ENCODE measurements around the gene EIF1. TPM values are rescaled to one million over a fixed set of nuclear protein-coding genes. Genes with fewer than 3 reads are reported as not detected.
"Not testable (repeated sequence)": the region's sequence is repeated elsewhere in the genome, so short reads cannot be mapped to it uniquely, and the experiment has no call there.

The EIF1 gene
- total RNA-seq, 1 experiment from 2014 or later: 775 TPM

- H3K4me1 ChIP-seq (replicated peaks; ENCODE audit: insufficient read depth): peaks cover 26% of the 10 kb centered on the region
- H3K27ac ChIP-seq: no peak overlapping the region
- H3K4me3 ChIP-seq: peak overlapping the region; percentile 49; the same call in 1 of the 2 replicates
- no TSS peak for BruUV-seq (replicated peaks)
- no peaks in the 10 kb centered on the region for H4K20me1 ChIP-seq (ENCODE audit: insufficient read depth)
- TF ChIP-seq CTCF (conservative IDR thresholded peaks at IDR 0.05) (peak; percentile 95), EZH2 (IDR thresholded peaks at IDR 0.05; ENCODE audit: low read depth) (no peak)
- peak overlapping the region; percentile 100 for H3K4me2 ChIP-seq
- ChIA-PET CTCF (interaction anchor here (0.7 to 1.5 kb wide), 7 partner anchors 12 to 1554 kb away, joined by 3 to 4 read pairs (median 3); no protein-coding TSS in a partner anchor), POLR2A (ENCODE audit: unreplicated experiment) (interaction anchor here (0.6 kb wide), 1 partner anchor 18 kb away, joined by 3 read pairs; no protein-coding TSS in a partner anchor)
- H3K27me3 ChIP-seq (ENCODE audit: insufficient read depth, low read depth): no peaks in the 10 kb centered on the region
- H3K36me3 ChIP-seq (ENCODE audit: low read depth): no peaks in the 10 kb centered on the region
- no peaks in the 10 kb centered on the region for H3K9me3 ChIP-seq (ENCODE audit: insufficient read depth, low read depth)
- intact Hi-C loops (cut with micrococcal nuclease; ENCODE audit: unreplicated experiment): loop anchor here (2.0 to 10.0 kb wide), 5 partner anchors 249 to 1312 kb away; no protein-coding TSS in a partner anchor
- peaks cover 4% of the 10 kb centered on the region; the same call in 1 of the 2 replicates for H3F3A ChIP-seq (ENCODE audit: insufficient read depth, low read depth)
- peak overlapping the region; percentile 37; the same call in 1 of the 2 replicates for H2AFZ ChIP-seq
- H3K9me2 ChIP-seq (ENCODE audit: insufficient read depth): no peaks in the 10 kb centered on the region
- DNase-seq: peak; percentile 50 to 78
- no peaks in the 10 kb centered on the region for H3K79me2 ChIP-seq (ENCODE audit: low read depth)
Observed at GRCh38 chr17:41666708-41667279, 21.9 kb upstream of the EIF1 start.

GRCh38 chr17:41667280-41668041 lies 21.2 kb upstream of the EIF1 start:
- H3K4me3 ChIP-seq: no peak overlapping the region
- peak overlapping the region; percentile 100 for H3K4me2 ChIP-seq
- POLR2A ChIA-PET (ENCODE audit: unreplicated experiment): interaction anchor here (0.5 kb wide), 1 partner anchor 137 kb away, joined by 7 read pairs; no protein-coding TSS in a partner anchor
- no TSS peak for BruUV-seq (replicated peaks)
- H3K79me2 ChIP-seq (ENCODE audit: low read depth): no peaks in the 10 kb centered on the region
- peaks cover 9% of the 10 kb centered on the region; the same call in 1 of the 2 replicates for H3F3A ChIP-seq (ENCODE audit: insufficient read depth, low read depth)
- no peak overlapping the region for H3K27ac ChIP-seq
- H3K9me2 ChIP-seq (ENCODE audit: insufficient read depth): no peaks in the 10 kb centered on the region
- intact Hi-C loops (cut with micrococcal nuclease; ENCODE audit: unreplicated experiment): loop anchor here (2.0 to 10.0 kb wide), 5 partner anchors 250 to 1313 kb away; no protein-coding TSS in a partner anchor
- H2AFZ ChIP-seq: peak overlapping the region; percentile 37; the same call in 1 of the 2 replicates
- peaks cover 26% of the 10 kb centered on the region for H3K4me1 ChIP-seq (replicated peaks; ENCODE audit: insufficient read depth)
- TF ChIP-seq EZH2 (IDR thresholded peaks at IDR 0.05; ENCODE audit: low read depth) (no peak), CTCF (conservative IDR thresholded peaks at IDR 0.05) (peak; percentile 41; the same call in 1 of the 2 replicates)
- H3K9me3 ChIP-seq (ENCODE audit: insufficient read depth, low read depth): no peaks in the 10 kb centered on the region
- H4K20me1 ChIP-seq (ENCODE audit: insufficient read depth): no peaks in the 10 kb centered on the region
- DNase-seq: no peak
- no peaks in the 10 kb centered on the region for H3K27me3 ChIP-seq (ENCODE audit: insufficient read depth, low read depth)
- no peaks in the 10 kb centered on the region for H3K36me3 ChIP-seq (ENCODE audit: low read depth)
- CTCF ChIA-PET: interaction anchor here (0.7 kb wide), 1 partner anchor 11 kb away, joined by 3 read pairs; no protein-coding TSS in a partner anchor

GRCh38 chr17:41672153-41672552 lies 16.5 kb upstream of the EIF1 start:
- Histone ChIP-seq H3K4me1 (replicated peaks; ENCODE audit: insufficient read depth) (peaks cover 9% of the 10 kb centered on the region; the same call in 1 of the 2 replicates), H3K27me3 (ENCODE audit: insufficient read depth, low read depth) (no peaks in the 10 kb centered on the region), H3F3A (ENCODE audit: insufficient read depth, low read depth) (peaks cover 10% of the 10 kb centered on the region; the same call in 1 of the 2 replicates), H3K79me2 (ENCODE audit: low read depth) (no peaks in the 10 kb centered on the region), H3K36me3 (ENCODE audit: low read depth) (no peaks in the 10 kb centered on the region), H3K27ac (no peak overlapping the region), H4K20me1 (ENCODE audit: insufficient read depth) (no peaks in the 10 kb centered on the region), H2AFZ (no peak overlapping the region), H3K9me3 (ENCODE audit: insufficient read depth, low read depth) (no peaks in the 10 kb centered on the region), H3K4me2 (no peak overlapping the region), H3K9me2 (ENCODE audit: insufficient read depth) (no peaks in the 10 kb centered on the region), H3K4me3 (no peak overlapping the region)
- BruUV-seq (replicated peaks): no TSS peak
- TF ChIP-seq CTCF (conservative IDR thresholded peaks at IDR 0.05) (no peak), EZH2 (IDR thresholded peaks at IDR 0.05; ENCODE audit: low read depth) (no peak)
- POLR2A ChIA-PET (ENCODE audit: unreplicated experiment): interaction anchor here (0.6 kb wide), 1 partner anchor 18 kb away, joined by 5 read pairs; no protein-coding TSS in a partner anchor
- DNase-seq: no peak
- CTCF ChIA-PET: interaction anchor here (0.6 kb wide), 2 partner anchors 770 to 1182 kb away, joined by 3 to 4 read pairs; no protein-coding TSS in a partner anchor
- intact Hi-C loops (cut with micrococcal nuclease; ENCODE audit: unreplicated experiment): no loop called here

GRCh38 chr17:41675157-41676057 lies 13.3 kb upstream of the EIF1 start:
- ChIA-PET POLR2A (ENCODE audit: unreplicated experiment) (interaction anchor here (0.7 kb wide), 1 partner anchor 541 kb away, joined by 3 read pairs; no protein-coding TSS in a partner anchor), CTCF (interaction anchor here (0.6 kb wide), 1 partner anchor 10 kb away, joined by 13 read pairs; no protein-coding TSS in a partner anchor)
- H3K4me2 ChIP-seq; H2AFZ ChIP-seq; H3K9me3 ChIP-seq (ENCODE audit: insufficient read depth, low read depth); H4K20me1 ChIP-seq (ENCODE audit: insufficient read depth); H3K27ac ChIP-seq; H3K36me3 ChIP-seq (ENCODE audit: low read depth); H3K27me3 ChIP-seq (ENCODE audit: insufficient read depth, low read depth); DNase-seq; intact Hi-C loops (cut with micrococcal nuclease; ENCODE audit: unreplicated experiment); H3K79me2 ChIP-seq (ENCODE audit: low read depth); H3K4me3 ChIP-seq; H3K9me2 ChIP-seq (ENCODE audit: insufficient read depth); BruUV-seq (replicated peaks): not testable (repeated sequence)
- H3K4me1 ChIP-seq (replicated peaks; ENCODE audit: insufficient read depth): peaks cover 24% of the 10 kb centered on the region
- H3F3A ChIP-seq (ENCODE audit: insufficient read depth, low read depth): peaks cover 32% of the 10 kb centered on the region
